HG02798 (cell line): ENCODE data around the gene SLC44A1.
A peak's percentile ranks its signal among the peaks of the same experiment; 100 is the strongest.

Experiments used
- ATAC-seq: cut with Tn5 transposase; IDR thresholded peaks from one replicate; pipeline ENCODE4 v1.9.1; 2021; ENCODE audit warnings: mild to moderate bottlenecking; ENCODE audit not compliant: unreplicated experiment, poor library complexity

The SLC44A1 gene

GRCh38 chr9:105330201-105330600, 85.8 kb downstream of the SLC44A1 start:
- ATAC-seq, result no peak

- peak; percentile 73 for ATAC-seq
Measured at GRCh38 chr9:105330755-105331154, 86.3 kb downstream of the SLC44A1 start.

- ATAC-seq, result peak; percentile 38
Measured at GRCh38 chr9:105331160-105331559, 86.7 kb downstream of the SLC44A1 start.

GRCh38 chr9:105331755-105332154, 87.3 kb downstream of the SLC44A1 start:
- ATAC-seq, result no peak

- ATAC-seq, result no peak
Measured at GRCh38 chr9:105332471-105332870, 88.0 kb downstream of the SLC44A1 start.

- ATAC-seq, result no peak
Measured at GRCh38 chr9:105333076-105333475, 88.6 kb downstream of the SLC44A1 start.

- ATAC-seq, result no peak
Measured at GRCh38 chr9:105333811-105334210, 89.4 kb downstream of the SLC44A1 start.

GRCh38 chr9:105338308-105338707, 93.9 kb downstream of the SLC44A1 start:
- ATAC-seq, result no peak

GRCh38 chr9:105339849-105340248, 95.4 kb downstream of the SLC44A1 start:
- ATAC-seq, result no peak

- ATAC-seq, result peak; percentile 76
Measured at GRCh38 chr9:105341434-105342146, 97.1 kb downstream of the SLC44A1 start.

GRCh38 chr9:105342147-105342505, 97.7 kb downstream of the SLC44A1 start:
- no peak for ATAC-seq

GRCh38 chr9:105344283-105344682, 99.8 kb downstream of the SLC44A1 start:
- no peak for ATAC-seq

- no peak for ATAC-seq
Measured at GRCh38 chr9:105345626-105346025, 101.2 kb downstream of the SLC44A1 start.

GRCh38 chr9:105346273-105346672, 101.8 kb downstream of the SLC44A1 start:
- no peak for ATAC-seq

- ATAC-seq, result no peak
Measured at GRCh38 chr9:105354448-105354847, 110.0 kb downstream of the SLC44A1 start.

GRCh38 chr9:105355781-105356180, 111.3 kb downstream of the SLC44A1 start:
- ATAC-seq, result peak; percentile 32

GRCh38 chr9:105357937-105358336, 113.5 kb downstream of the SLC44A1 start:
- peak; percentile 93 for ATAC-seq

- ATAC-seq, result peak; percentile 51
Measured at GRCh38 chr9:105359892-105360291, 115.4 kb downstream of the SLC44A1 start.

GRCh38 chr9:105360344-105360743, 115.9 kb downstream of the SLC44A1 start:
- no peak for ATAC-seq

GRCh38 chr9:105361873-105362272, 117.4 kb downstream of the SLC44A1 start:
- ATAC-seq, result no peak

GRCh38 chr9:105362470-105362869, 118.0 kb downstream of the SLC44A1 start:
- no peak for ATAC-seq

- no peak for ATAC-seq
Measured at GRCh38 chr9:105363837-105364236, 119.4 kb downstream of the SLC44A1 start.
